Endothelial cell of hepatic sinusoid (primary cell): Measurements from ENCODE around the gene MRPL34.

Experiments
- in situ Hi-C: cut with HindIII; loops from 2 replicates; pipeline ENCODE4 v1.10.0; 2017; ENCODE audit warnings: low sequenced_read_pairs

The MRPL34 gene

GRCh38 chr19:17327068-17327653 lies 21.5 kb downstream of the MRPL34 start:
- in situ Hi-C loops = no loop called here

GRCh38 chr19:17327654-17328516 lies 22.2 kb downstream of the MRPL34 start:
- in situ Hi-C loops = no loop called here

- in situ Hi-C loops = no loop called here
Observed at GRCh38 chr19:17328517-17329365, 23.1 kb downstream of the MRPL34 start.

GRCh38 chr19:17329366-17330261 lies 23.9 kb downstream of the MRPL34 start:
- in situ Hi-C loops = no loop called here

DNA sequence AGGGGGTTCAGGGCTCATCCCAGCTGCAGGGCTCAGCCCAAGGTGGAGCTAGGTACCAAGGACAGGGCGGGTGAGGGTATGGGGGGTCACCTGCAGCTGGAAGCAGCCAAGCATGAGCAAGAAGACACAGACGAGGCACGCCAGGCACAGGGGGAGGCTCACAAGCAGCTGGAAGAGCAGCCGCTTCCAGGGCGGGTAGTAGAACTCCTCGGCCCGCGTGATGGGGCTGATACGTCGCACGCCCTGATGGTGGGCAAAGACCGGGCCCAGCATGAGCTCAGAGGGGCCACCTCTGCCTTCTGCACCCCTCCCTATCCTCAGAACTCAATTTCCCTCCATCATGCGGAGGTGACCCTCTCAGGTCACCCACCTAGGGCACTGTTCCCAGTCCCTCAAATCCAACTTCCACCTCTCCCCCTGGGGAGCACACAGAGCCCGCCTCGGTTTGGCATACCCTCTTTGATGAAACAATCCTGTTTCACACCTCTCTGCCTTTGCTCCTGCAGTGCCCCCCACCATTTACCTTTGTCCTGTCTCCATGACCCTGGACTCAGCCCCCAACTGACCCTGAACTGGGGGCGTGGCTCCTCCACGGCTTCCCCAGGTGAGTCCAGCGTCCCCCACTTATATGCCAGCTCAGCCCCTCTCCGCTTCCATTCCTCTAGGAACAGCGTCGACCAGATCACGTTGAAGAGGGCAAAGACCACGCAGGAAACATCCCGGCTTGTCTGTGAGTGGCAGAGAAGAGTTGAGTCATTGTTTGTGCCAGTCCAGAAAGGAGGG lies 24.8 kb downstream of the MRPL34 start:
- in situ Hi-C loops = no loop called here

DNA sequence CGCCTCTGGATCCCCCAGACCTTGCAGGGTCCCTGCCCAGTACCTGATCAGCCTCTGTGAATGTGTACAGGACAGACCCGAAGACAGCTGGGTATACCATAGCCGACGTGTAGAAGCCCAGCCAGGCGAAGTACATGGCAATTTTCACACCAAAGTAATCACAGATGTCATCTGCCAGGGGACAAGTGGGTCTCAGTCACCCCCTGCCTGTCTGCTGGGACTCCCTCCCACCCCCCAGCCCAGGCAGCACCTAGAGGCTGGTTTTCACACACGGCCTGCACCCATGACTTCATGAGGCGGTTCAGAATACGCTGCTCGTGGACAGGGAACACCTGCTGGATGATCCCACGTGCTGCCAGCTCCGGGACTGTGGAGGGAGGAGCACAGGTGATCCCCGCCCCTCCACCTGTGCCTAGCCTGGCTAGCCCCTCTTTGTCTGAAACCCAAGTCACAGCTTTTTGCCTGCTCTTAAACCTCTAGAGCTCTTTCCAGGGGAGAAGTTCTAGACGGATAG lies 25.4 kb downstream of the MRPL34 start:
- in situ Hi-C loops = no loop called here

DNA sequence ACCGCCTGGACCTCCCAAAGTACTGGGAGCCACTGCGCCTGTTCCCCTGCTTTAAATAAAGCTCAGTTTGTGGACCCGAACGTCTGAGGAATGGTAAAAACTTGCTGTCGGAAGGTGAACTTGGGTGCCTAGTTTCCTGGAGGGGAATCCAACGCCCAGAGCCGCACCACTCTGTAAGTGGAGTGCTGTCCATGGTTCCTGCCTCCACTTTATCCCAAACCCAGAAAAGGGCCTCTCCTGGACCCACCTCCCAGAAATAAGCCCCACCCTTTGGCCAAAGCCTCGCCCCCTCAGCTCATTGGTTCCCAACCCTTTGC lies 26.6 kb downstream of the MRPL34 start:
- in situ Hi-C loops = no loop called here

DNA sequence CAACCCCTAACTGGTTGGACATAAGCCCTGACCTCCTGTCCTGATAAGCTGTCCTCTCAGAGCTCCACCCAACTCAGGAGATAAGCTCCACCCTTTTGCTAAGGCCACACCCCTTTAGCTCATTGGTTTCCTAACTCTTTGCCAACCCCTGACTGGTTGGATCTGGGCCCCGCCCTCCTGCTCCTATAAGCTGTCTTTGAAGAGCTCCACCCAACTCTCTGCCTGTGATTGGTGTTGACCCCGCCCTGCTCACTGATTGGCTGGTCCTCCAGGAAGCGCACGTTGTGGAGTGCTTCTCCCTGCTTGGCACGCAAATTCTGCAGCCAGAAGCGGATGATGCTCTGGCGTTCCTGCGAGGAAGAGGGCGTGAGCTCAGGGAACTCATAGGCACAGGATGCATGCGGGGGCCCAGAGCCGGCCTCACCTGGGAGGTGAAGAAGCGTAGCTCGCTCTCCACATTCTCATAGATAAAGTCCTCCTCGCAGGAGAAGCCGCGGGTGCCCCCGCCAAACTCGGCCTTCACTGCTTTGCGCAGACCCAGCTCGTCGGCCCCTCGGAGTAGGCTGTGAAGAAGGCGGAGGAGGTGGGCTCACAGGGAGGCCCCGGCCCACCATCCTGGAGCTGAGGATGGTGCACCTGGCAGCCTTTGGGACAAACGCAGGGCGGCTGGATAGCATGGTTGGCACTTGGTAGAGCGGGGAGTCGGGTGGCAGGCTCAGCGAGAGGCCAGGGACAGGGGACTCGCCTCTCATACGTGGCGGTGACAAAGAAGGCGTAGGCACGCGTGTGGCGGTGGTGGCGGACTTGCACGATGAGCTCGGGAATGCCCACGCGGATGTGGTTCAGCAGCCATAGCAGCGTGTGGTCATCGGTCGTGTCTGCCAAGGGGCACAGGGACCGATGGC lies 27.3 kb downstream of the MRPL34 start:
- in situ Hi-C loops = no loop called here

- in situ Hi-C loops = no loop called here
Observed at GRCh38 chr19:17333611-17334413, 28.1 kb downstream of the MRPL34 start.

- in situ Hi-C loops = no loop called here
Observed at GRCh38 chr19:17334414-17335409, 29.0 kb downstream of the MRPL34 start, which contains the start of gene ANO8. ANO8 (minus strand) TSS chr19:17334855; CDS start chr19:17334670, 185 bp downstream.

GRCh38 chr19:17335575-17335974 lies 29.9 kb downstream of the MRPL34 start:
- in situ Hi-C loops = no loop called here

DNA sequence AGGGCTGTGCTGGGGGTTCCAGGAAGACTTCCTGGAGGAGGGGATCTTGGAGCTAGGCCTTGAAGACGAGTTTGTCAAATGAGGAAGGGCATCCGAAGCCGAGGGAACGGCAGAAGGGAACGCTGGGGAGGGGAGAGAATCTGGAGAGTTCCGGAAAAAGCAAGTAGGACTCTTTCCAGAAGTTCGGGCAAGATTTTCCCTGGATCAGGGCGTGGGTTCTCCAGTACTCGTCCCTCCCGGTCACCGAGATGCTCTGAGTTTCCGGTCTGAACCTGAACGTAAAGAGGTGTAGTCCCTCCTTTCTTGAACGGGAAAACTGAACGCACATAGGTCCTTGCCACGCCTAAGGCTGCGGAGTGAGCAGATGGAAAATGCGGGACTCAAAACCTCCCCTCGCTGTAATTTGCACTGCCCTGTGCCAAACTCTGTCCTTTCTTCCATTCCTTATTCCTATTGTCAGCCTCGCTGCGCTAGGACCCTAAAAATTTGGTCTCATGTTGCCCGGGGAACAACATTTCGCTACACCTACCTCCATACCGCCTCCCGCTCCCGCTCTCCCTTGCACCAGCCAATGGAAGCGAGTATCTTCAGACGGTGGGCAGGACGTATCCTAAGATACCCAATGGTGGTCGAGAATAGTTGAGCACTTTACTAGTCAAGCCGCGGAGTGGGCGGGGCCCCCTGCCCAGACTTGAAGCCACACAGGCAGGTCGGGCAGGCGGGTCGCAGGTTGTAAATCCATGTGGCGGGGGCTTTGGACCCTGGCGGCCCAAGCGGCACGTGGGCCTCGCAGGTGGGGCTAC lies 31.4 kb downstream of the MRPL34 start, which contains the start of gene GTPBP3:
TSS of gene GTPBP3 (plus strand) at position 682 of the 803 bp plus-strand sequence. CDS start at position 741, 59 bp downstream.
- in situ Hi-C loops = no loop called here

- in situ Hi-C loops = no loop called here
Observed at GRCh38 chr19:17337675-17338432, 32.2 kb downstream of the MRPL34 start.

GRCh38 chr19:17338433-17339078 lies 32.9 kb downstream of the MRPL34 start:
- in situ Hi-C loops = no loop called here
